ENCODE measurements around the gene GRIK3. TPM values are rescaled to one million over a fixed set of nuclear protein-coding genes. Genes with fewer than 3 reads are reported as not detected.

The GRIK3 gene
- total RNA-seq, 1 donor from 2014 or later = not detected

DNA sequence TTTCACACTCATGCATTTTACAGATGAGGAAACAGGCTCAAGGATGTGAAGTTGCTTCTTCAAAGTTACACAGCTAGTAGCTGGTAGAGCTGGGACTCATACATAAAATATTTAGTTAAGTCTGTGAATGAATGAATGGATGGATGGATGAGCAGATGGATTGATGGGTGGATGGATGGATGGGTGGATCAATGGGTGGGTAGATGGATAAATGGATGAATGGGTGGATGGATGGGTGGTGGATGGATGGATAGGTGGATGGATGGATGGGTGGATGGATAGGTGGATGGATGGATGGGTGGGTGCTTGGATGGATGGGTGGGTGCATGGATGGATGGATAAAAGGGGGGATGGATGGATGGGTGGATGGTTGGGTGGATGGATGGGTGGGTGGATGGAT lies 240.9 kb downstream of the GRIK3 start:
- DNase-seq (ENCODE audit: low read depth in 2 of 2) = no peak

GRCh38 chr1:36792292-36792691 lies 242.0 kb downstream of the GRIK3 start:
- DNase-seq (ENCODE audit: low read depth in 2 of 2) = no peak

GRCh38 chr1:36790191-36790590 lies 244.1 kb downstream of the GRIK3 start:
- DNase-seq (ENCODE audit: low read depth in 2 of 2) = no peak

DNA sequence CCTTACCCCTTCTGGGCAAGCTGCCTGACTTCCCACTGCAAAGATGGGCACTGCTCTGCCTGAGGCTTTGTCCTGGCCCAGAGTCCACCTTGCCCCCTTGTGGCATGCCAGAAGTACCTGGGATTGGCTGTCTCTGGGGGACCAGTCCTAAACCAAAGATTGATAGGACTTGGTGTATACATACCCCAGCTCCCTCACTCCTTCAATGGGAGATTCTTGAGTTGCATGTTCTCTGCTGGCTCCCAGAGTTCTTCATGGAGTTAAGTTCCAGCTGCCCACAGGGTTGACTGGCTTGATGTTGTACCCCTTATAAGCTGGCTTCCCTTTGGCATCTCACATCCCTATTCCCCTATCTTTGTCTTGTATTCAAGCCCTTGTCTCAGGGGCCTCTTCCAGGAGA lies 244.8 kb downstream of the GRIK3 start:
- no peak for DNase-seq (ENCODE audit: low read depth in 2 of 2)

DNA sequence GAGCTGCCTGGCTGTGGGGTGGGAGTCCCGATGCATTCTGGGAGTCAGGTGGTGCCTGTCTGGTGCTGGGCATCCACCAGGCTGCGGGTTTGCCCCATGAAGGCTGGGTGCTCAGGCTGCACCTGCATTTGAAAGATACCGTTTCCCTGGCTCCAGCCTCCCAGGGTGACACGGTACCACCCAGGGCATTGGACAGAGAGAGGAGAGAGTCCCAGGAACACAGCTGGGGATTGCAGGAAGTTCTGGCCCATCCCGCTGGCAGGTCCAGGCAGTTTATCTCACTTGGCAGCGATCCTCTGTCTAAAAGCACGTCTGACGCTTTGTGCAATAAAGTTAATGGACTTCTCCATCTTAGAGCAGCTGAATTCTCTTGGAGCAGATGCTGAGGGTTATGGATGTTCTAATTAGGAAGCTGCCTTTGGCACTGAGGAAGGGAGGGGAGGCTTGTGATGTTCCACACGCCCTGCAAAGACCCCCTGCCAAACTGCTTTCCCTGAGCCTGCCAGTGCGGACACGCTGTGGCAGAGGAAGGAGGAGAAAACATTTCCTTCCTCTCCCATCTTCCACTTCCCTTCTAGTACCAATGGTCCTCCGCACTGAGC lies 246.9 kb downstream of the GRIK3 start:
- DNase-seq (ENCODE audit: low read depth in 2 of 2) = no peak

DNA sequence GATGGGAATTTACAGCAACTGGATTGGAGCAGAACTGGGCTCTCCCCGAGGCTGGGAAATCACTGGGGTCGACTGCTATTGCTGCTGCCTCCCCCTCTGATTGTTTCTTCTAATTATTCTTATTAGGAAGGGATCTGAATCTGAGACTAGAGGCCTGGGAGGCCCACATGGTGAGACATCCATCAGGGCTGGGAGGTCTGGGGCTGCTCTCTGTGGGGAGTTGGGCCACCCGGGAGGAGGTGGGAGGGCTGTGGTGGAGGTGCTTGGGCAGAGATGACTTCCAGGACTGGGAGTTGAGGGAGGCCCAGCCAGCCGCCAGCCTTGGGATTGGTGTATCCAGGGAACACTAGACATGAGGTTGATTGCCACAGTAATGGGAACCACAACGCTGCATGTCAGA lies 247.9 kb downstream of the GRIK3 start:
- no peak for DNase-seq (ENCODE audit: low read depth in 2 of 2)

DNA sequence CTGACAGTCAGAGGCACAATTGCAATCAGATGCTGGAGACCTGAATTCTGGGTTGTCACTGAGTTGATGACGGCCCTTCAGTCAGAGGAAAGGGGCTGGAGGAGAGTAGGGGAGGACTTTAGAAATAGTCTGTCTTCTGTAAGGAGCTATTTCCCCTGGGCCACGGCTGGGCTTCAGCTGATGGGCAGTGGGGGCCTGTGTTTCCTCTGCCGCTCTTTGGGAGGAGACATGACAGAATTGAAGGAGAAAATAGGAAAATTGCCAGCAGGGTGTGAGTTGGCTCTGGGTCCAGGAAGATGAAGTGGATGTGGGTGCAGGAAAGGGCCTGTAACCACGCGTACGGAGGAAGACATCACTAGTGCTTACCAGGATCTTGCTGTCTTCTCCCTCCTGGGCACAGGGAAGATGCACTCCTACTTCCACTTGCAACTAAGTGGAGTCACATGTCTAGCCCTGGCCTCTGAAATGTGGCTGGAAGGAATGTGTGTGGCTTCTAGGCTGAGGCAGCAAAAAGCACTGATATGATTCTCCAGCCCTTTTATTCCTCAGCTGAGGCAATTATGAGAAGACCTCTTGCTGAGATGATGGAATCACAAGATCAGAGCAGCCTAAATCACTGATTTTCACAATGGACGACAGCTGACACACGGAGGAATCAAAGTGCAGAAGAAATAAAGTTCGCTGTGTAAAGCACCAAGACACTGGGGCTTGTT lies 250.0 kb downstream of the GRIK3 start:
- DNase-seq (ENCODE audit: low read depth in 2 of 2) = no peak

DNA sequence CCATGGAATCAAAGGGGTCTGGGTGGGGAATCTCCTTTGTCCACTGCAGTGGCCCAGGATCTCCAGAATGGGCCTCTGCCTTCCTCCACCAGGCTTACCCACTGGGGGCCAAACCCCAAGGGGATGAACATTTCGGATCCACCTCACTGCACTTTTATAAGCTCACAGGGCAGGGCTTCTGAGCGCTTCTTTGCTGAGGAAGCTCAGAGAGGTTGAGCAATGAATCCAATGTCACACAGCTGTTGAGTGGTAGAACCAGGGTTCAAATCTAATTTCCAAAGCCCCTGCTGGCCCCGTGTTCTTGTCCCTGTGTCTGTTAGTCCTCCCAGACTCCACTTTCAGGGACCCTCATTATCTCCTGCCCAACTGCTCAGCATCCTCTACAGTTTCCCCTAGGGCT lies 250.8 kb downstream of the GRIK3 start:
- DNase-seq (ENCODE audit: low read depth in 2 of 2) = no peak

DNA sequence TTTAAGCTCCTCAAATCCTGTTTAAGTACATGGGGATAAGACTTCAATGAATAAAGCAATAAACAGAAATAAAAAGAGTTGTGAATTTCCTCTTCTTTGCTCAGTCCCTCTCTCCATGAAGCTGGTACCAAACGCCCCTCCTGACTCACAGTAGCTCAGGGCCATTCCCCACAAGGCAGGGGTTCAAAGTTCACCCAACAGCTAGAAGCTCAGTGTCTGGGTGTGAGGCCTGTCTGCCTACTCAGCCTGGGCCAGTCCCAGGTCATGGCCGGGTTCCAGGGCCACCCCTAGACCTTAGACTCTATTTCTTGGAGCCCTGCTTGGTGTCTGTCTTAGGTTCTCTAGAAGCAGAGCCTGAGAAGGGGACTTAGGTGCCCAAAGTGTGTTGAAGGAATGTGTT lies 251.5 kb downstream of the GRIK3 start:
- DNase-seq (ENCODE audit: low read depth in 2 of 2) = no peak

GRCh38 chr1:36782085-36782484 lies 252.2 kb downstream of the GRIK3 start:
- no peak for DNase-seq (ENCODE audit: low read depth in 2 of 2)

DNA sequence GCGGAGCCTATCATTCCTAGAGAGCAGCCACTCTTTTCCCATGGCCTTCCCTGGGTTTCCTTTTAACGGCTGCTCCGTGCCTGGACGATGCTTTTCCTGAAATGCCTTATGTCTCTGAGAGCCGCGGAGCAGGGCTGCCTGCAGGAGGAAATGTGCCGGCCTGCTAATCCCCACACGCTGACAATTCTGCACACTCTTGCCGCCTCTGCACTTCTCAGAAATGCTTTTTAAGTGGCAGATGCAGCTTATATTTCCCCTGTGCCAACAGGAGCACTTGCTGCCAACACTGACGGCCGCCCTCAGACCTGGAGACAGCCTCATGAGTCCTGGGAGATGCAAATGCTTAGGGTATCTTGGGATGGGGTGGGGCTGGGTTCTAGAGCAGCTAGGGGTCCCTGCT lies 253.2 kb downstream of the GRIK3 start:
- no peak for DNase-seq (ENCODE audit: low read depth in 2 of 2)

DNA sequence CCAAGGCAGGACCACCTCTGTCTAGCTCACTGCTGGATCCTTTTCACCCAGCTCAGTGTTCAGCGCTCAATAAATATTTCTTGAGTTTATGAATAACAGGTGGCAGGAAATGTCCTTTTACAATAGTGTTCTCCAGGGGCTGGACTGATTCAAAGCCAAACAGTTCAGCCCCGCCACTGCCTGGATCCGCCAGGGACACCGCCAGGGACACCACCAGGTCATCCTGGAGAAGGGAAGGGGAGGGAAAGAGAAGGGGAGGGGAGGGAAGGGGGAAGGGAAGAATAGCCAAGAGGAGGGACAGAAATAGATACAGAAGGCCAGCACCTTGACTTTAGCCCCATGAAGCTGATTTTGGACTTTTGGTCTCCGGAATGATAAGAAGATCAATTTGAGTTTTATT lies 255.6 kb downstream of the GRIK3 start:
- no peak for DNase-seq (ENCODE audit: low read depth in 2 of 2)

- DNase-seq (ENCODE audit: low read depth in 2 of 2) = no peak
Measured at GRCh38 chr1:36776948-36777831, 257.1 kb downstream of the GRIK3 start.

- no peak for DNase-seq (ENCODE audit: low read depth in 2 of 2)
Measured at GRCh38 chr1:36776256-36776655, 258.1 kb downstream of the GRIK3 start.

- DNase-seq (ENCODE audit: low read depth in 2 of 2) = no peak
Measured at GRCh38 chr1:36775716-36776115, 258.6 kb downstream of the GRIK3 start.

GRCh38 chr1:36773827-36774541 lies 260.3 kb downstream of the GRIK3 start:
- no peak for DNase-seq (ENCODE audit: low read depth in 2 of 2)

DNA sequence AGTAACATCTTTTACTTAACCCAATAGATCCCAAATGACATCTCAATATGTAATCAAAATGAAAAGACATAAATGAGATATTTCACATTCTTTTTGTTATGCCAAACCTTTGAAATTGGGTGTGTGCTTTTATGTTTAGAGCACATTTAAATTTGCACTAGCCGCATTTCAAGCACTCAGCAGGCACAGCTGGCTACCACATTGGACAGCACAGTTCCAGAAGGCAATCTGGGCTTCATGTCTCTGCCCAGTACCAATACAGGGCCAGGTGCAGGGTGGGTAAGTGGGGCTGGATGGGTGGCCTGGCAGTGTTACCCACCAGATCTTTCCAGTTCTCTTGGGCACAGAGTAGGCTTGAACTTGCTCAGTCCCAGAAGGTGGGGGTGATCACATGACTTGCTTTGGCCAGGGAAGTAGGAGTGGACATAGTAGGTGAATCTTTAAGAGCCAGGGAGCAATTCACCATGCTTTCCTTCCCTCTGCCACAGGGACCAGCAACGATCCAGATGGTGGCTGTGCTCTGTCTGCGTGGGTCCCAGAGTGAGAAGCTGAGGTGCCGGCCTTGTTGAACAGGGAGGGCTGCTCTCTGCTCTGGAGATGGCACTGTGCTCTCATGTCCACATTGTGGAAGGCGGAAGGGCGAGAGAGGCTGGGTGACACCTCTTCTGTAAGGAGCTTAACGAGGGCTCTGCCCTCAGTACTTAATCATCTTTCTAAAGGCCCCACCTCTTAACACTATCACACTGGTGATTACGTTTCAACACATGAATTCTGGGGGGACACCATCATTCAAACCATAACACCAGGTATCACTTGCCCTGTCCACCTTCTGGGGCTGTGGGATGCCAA lies 261.4 kb downstream of the GRIK3 start:
- no peak for DNase-seq (ENCODE audit: low read depth in 2 of 2)

DNA sequence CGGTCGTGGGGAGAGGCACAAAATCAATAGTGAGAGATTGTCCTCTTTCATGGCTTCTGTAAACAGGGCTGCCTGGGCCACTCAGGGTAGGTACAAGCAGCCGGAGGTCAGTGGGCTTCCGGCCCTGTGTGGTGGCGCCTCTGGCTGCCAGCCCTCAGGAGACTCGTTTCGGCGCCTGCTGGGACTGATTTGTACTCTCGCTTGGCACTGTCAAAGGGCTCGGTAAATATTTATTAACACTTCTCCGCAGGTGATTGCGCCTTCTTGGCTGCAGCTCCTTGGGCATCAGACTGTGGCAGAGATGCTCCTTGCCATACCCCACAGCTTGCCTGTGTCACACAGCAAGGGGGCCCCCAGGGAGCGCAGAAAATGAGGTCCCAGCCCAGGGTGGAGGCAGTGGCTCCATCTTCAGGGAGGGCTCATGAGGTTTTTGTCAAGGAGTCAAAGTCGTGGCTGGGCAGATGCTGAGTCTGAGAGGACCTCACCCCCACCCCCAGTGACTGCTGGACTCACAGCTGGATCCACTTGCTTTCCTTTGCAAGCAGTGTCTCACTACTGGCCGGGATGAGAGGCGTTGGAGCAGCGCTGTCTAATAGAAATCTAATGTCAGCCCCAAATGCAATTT lies 262.5 kb downstream of the GRIK3 start:
- DNase-seq (ENCODE audit: low read depth in 2 of 2) = no peak

- DNase-seq (ENCODE audit: low read depth in 2 of 2) = no peak
Measured at GRCh38 chr1:36771240-36771639, 263.1 kb downstream of the GRIK3 start.

Measured in dermis microvascular lymphatic vessel endothelial cell (primary cell).